Measurements from ENCODE around the gene CFAP65. TPM values are rescaled to one million over a fixed set of nuclear protein-coding genes. Genes with fewer than 3 reads are reported as not detected.

Gene CFAP65
- total and polyA plus RNA-seq, 2 of the 13 experiments (the other 11 are each of a cell fraction or from before 2014, with no cell fraction given), result 0.05 TPM; not detected in 1

DNA sequence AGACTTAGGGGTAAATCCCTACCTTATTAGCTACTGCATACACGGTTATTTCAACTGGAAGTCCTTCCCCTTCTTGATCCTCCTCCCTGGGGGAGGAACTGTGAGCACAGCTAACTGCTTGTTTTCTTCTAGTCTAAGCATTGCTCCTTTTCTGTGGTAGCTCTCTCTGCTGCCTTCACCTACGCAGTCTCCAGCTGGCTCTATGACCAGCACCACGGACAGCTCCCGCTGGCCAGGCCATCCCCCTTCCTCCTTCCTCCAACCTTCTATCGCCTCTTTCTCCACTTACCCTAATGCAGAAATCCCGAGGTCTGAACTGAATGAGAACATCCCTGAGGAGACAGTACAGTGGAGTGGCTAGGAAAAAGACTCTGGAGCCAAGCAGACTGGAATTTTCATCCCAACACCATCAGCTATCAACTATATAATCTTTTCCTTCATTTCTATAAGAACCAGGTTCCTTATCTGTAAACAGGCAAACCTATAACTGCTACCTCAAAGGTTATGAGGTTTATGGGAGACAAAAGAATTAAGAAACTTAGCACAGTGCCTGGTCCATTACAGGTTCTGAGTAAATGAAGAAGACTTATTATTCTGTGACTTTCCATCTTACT lies 4.7 kb upstream of the CFAP65 start (continued):
- TF ChIP-seq ZNF598 (CRISPR knock-in tag; IDR thresholded peaks at IDR 0.05; ENCODE audit: borderline replicate concordance), result no peak
- TF ChIP-seq ZFP36L1 (CRISPR knock-in tag; IDR thresholded peaks at IDR 0.05), result peak; percentile 54; the same call in 1 of the 2 replicates
- no peak for TF ChIP-seq ZNF562 (CRISPR knock-in tag; IDR thresholded peaks at IDR 0.05; ENCODE audit: borderline replicate concordance)
- no peak for TF ChIP-seq SP5 (CRISPR knock-in tag; IDR thresholded peaks at IDR 0.05; ENCODE audit: borderline replicate concordance, low read depth)
- TF ChIP-seq, protein P1, sequence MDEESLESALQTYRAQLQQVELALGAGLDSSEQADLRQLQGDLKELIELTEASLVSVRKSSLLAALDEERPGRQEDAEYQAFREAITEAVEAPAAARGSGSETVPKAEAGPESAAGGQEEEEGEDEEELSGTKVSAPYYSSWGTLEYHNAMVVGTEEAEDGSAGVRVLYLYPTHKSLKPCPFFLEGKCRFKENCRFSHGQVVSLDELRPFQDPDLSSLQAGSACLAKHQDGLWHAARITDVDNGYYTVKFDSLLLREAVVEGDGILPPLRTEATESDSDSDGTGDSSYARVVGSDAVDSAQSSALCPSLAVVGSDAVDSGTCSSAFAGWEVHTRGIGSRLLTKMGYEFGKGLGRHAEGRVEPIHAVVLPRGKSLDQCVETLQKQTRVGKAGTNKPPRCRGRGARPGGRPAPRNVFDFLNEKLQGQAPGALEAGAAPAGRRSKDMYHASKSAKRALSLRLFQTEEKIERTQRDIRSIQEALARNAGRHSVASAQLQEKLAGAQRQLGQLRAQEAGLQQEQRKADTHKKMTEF (CRISPR knock-in tag; IDR thresholded peaks at IDR 0.05), result 0 out of 2 replicates have a peak, but pooled peaks have one; percentile 33
- no peak for TF ChIP-seq CBX2 (IDR thresholded peaks at IDR 0.05; ENCODE audit: low read depth, low read length)
- TF ChIP-seq CBX2 (CRISPR knock-in tag; IDR thresholded peaks at IDR 0.05; ENCODE audit: low read depth), result no peak
- TF ChIP-seq HOXA7 (CRISPR knock-in tag; IDR thresholded peaks at IDR 0.05), result peak; percentile 84; the same call in 1 of the 2 replicates
- TF ChIP-seq DR1 (CRISPR knock-in tag; IDR thresholded peaks at IDR 0.05), result no peak
- peak; percentile 70 for TF ChIP-seq RXRB (CRISPR knock-in tag; IDR thresholded peaks at IDR 0.05; ENCODE audit: borderline replicate concordance)
- no peak for TF ChIP-seq AKAP8 (CRISPR knock-in tag; IDR thresholded peaks at IDR 0.05)
- TF ChIP-seq SMAD3 (CRISPR knock-in tag; IDR thresholded peaks at IDR 0.05), result peak; percentile 81
- TF ChIP-seq ZBTB8A (CRISPR knock-in tag; IDR thresholded peaks at IDR 0.05; ENCODE audit: borderline replicate concordance, low read depth), result no peak
- no peak for TF ChIP-seq CREM (IDR thresholded peaks at IDR 0.05)
- TF ChIP-seq CREM (CRISPR knock-in tag; IDR thresholded peaks at IDR 0.05), result no peak
- TF ChIP-seq, protein P2, sequence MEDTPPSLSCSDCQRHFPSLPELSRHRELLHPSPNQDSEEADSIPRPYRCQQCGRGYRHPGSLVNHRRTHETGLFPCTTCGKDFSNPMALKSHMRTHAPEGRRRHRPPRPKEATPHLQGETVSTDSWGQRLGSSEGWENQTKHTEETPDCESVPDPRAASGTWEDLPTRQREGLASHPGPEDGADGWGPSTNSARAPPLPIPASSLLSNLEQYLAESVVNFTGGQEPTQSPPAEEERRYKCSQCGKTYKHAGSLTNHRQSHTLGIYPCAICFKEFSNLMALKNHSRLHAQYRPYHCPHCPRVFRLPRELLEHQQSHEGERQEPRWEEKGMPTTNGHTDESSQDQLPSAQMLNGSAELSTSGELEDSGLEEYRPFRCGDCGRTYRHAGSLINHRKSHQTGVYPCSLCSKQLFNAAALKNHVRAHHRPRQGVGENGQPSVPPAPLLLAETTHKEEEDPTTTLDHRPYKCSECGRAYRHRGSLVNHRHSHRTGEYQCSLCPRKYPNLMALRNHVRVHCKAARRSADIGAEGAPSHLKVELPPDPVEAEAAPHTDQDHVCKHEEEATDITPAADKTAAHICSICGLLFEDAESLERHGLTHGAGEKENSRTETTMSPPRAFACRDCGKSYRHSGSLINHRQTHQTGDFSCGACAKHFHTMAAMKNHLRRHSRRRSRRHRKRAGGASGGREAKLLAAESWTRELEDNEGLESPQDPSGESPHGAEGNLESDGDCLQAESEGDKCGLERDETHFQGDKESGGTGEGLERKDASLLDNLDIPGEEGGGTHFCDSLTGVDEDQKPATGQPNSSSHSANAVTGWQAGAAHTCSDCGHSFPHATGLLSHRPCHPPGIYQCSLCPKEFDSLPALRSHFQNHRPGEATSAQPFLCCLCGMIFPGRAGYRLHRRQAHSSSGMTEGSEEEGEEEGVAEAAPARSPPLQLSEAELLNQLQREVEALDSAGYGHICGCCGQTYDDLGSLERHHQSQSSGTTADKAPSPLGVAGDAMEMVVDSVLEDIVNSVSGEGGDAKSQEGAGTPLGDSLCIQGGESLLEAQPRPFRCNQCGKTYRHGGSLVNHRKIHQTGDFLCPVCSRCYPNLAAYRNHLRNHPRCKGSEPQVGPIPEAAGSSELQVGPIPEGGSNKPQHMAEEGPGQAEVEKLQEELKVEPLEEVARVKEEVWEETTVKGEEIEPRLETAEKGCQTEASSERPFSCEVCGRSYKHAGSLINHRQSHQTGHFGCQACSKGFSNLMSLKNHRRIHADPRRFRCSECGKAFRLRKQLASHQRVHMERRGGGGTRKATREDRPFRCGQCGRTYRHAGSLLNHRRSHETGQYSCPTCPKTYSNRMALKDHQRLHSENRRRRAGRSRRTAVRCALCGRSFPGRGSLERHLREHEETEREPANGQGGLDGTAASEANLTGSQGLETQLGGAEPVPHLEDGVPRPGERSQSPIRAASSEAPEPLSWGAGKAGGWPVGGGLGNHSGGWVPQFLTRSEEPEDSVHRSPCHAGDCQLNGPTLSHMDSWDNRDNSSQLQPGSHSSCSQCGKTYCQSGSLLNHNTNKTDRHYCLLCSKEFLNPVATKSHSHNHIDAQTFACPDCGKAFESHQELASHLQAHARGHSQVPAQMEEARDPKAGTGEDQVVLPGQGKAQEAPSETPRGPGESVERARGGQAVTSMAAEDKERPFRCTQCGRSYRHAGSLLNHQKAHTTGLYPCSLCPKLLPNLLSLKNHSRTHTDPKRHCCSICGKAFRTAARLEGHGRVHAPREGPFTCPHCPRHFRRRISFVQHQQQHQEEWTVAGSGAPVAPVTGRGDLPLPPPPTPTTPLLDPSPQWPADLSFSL (CRISPR knock-in tag; IDR thresholded peaks at IDR 0.05), result no peak
- TF ChIP-seq ZNF121 (CRISPR knock-in tag; IDR thresholded peaks at IDR 0.05), result no peak
- no peak for TF ChIP-seq NBN (conservative IDR thresholded peaks at IDR 0.05)
- no peak for TF ChIP-seq CENPX (CRISPR knock-in tag; IDR thresholded peaks at IDR 0.05)
- no peak for TF ChIP-seq ZNF510 (CRISPR knock-in tag; IDR thresholded peaks at IDR 0.05; ENCODE audit: low read depth)
- TF ChIP-seq ZNF749 (CRISPR knock-in tag; IDR thresholded peaks at IDR 0.05; ENCODE audit: borderline replicate concordance), result peak; percentile 78; the same call in 1 of the 2 replicates

All from HepG2 (cell line).